Osteoblast (primary cell): Measurements from ENCODE around the gene TMEM33. TPM values are rescaled to one million over a fixed set of nuclear protein-coding genes. Genes with fewer than 3 reads are reported as not detected.

Source experiments
- DNase-seq: peaks from one replicate; pipeline ENCODE4 v3.0.0; 2011; ENCODE audit warnings: low spot score, mixed read lengths; ENCODE audit not compliant: insufficient read length; ENCODE audit errors: missing footprints
- H2AFZ ChIP-seq: 2 replicates; pipeline ENCODE4 v1.6.0; 2011; ENCODE audit warnings: mild to moderate bottlenecking, low read length
- H3K27ac ChIP-seq: 2 replicates; pipeline ENCODE4 v1.5.1; 2011; ENCODE audit warnings: mild to moderate bottlenecking, low read depth, low read length, moderate library complexity
- H3K27me3 ChIP-seq: 2 replicates; pipeline ENCODE4 v1.6.0; 2012; ENCODE audit warnings: mild to moderate bottlenecking, control low read depth, inconsistent platforms, low read length, moderate library complexity; ENCODE audit not compliant: insufficient read depth
- H3K36me3 ChIP-seq: 2 replicates; pipeline ENCODE4 v1.5.1; 2011; ENCODE audit warnings: mild to moderate bottlenecking, low read length, control low read depth, moderate library complexity; ENCODE audit not compliant: insufficient read depth
- H3K4me1 ChIP-seq: 2 replicates; pipeline ENCODE4 v1.5.1; 2011; ENCODE audit warnings: mild to moderate bottlenecking, low read length, control low read depth, moderate library complexity; ENCODE audit not compliant: insufficient read depth
- H3K4me2 ChIP-seq: 2 replicates; pipeline ENCODE4 v1.6.0; 2011; ENCODE audit warnings: mild to moderate bottlenecking, low read length; ENCODE audit not compliant: insufficient read depth
- H3K4me3 ChIP-seq: fragments of 200-600 bp; sonication (generic); 3 replicates; pipeline ENCODE4 v1.5.1; 2012; ENCODE audit warnings: mild to moderate bottlenecking, low read length, inconsistent platforms; ENCODE audit not compliant: insufficient read depth
- H3K79me2 ChIP-seq: 2 replicates; pipeline ENCODE4 v1.6.0; 2012; ENCODE audit warnings: mild to moderate bottlenecking, low read length, control low read depth, inconsistent platforms; ENCODE audit not compliant: insufficient read depth
- H3K9me3 ChIP-seq: 2 replicates; pipeline ENCODE4 v1.5.1; 2011; ENCODE audit warnings: low read depth, low read length, control low read depth
- H4K20me1 ChIP-seq: 2 replicates; pipeline ENCODE4 v1.6.0; 2012; ENCODE audit warnings: mild to moderate bottlenecking, low read length, control low read depth; ENCODE audit not compliant: insufficient read depth
- CTCF ChIP-seq: IDR thresholded peaks from 2 replicates; pipeline ENCODE4 v1.5.1; 2011; ENCODE audit warnings: mild to moderate bottlenecking, low read depth, low read length, moderate library complexity; ENCODE audit errors: extremely low read depth
- total RNA-seq: library from RNA; depleted of rRNA; stranded (reverse); fragments of >200 nt; gene quantifications from 2 replicates; pipeline ENCODE4 v1.2.3, GENCODE V29; 2012

The TMEM33 gene
- total RNA-seq, 1 donor = 49.2 TPM

GRCh38 chr4:41963105-41963504, 27.9 kb downstream of the TMEM33 start:
- peak; percentile 31 for DNase-seq
- H3K4me3 ChIP-seq = no peak overlapping the region
- H3K4me2 ChIP-seq = no peak overlapping the region
- no peaks in the 10 kb centered on the region for H3K9me3 ChIP-seq
- no peaks in the 10 kb centered on the region for H3K79me2 ChIP-seq
- H2AFZ ChIP-seq = no peak overlapping the region
- TF ChIP-seq CTCF = peak; percentile 41
- H3K4me1 ChIP-seq = no peaks in the 10 kb centered on the region
- no peak overlapping the region for H3K27ac ChIP-seq
- no peaks in the 10 kb centered on the region for H4K20me1 ChIP-seq
- H3K36me3 ChIP-seq = no peaks in the 10 kb centered on the region
- no peaks in the 10 kb centered on the region for H3K27me3 ChIP-seq

- no peak overlapping the region for H3K4me2 ChIP-seq
- H3K27me3 ChIP-seq = no peaks in the 10 kb centered on the region
- H2AFZ ChIP-seq = no peak overlapping the region
- no peak overlapping the region for H3K27ac ChIP-seq
- no peaks in the 10 kb centered on the region for H3K4me1 ChIP-seq
- no peak for TF ChIP-seq CTCF
- no peaks in the 10 kb centered on the region for H3K79me2 ChIP-seq
- H3K9me3 ChIP-seq = no peaks in the 10 kb centered on the region
- H3K4me3 ChIP-seq = no peak overlapping the region
- H4K20me1 ChIP-seq = no peaks in the 10 kb centered on the region
- no peaks in the 10 kb centered on the region for H3K36me3 ChIP-seq
- DNase-seq = no peak
Observed at GRCh38 chr4:41964401-41964800, 29.2 kb downstream of the TMEM33 start.

GRCh38 chr4:41967392-41967791, 32.2 kb downstream of the TMEM33 start:
- TF ChIP-seq CTCF = no peak
- no peaks in the 10 kb centered on the region for H3K4me1 ChIP-seq
- H3K4me2 ChIP-seq = no peak overlapping the region
- H3K79me2 ChIP-seq = no peaks in the 10 kb centered on the region
- no peaks in the 10 kb centered on the region for H3K9me3 ChIP-seq
- H3K27me3 ChIP-seq = no peaks in the 10 kb centered on the region
- no peak overlapping the region for H3K27ac ChIP-seq
- H3K36me3 ChIP-seq = no peaks in the 10 kb centered on the region
- DNase-seq = no peak
- no peak overlapping the region for H3K4me3 ChIP-seq
- no peak overlapping the region for H2AFZ ChIP-seq
- no peaks in the 10 kb centered on the region for H4K20me1 ChIP-seq

GRCh38 chr4:41969671-41970070, 34.4 kb downstream of the TMEM33 start:
- Histone ChIP-seq H3K9me3 (no peaks in the 10 kb centered on the region), H3K27ac (no peak overlapping the region), H3K4me1 (no peaks in the 10 kb centered on the region), H3K4me3 (no peak overlapping the region), H3K36me3 (no peaks in the 10 kb centered on the region), H4K20me1 (no peaks in the 10 kb centered on the region), H2AFZ (no peak overlapping the region), H3K4me2 (no peak overlapping the region), H3K27me3 (no peaks in the 10 kb centered on the region), H3K79me2 (no peaks in the 10 kb centered on the region)
- DNase-seq = no peak
- TF ChIP-seq CTCF = no peak
